ENCODE results near the gene SUMF1.
"Not testable (repeated sequence)": the region's sequence is repeated elsewhere in the genome, so short reads cannot be mapped to it uniquely, and the experiment has no call there.

The SUMF1 gene

GRCh38 chr3:4458961-4459360 lies 8.1 kb downstream of the SUMF1 start:
- DNase-seq, result no peak

DNA sequence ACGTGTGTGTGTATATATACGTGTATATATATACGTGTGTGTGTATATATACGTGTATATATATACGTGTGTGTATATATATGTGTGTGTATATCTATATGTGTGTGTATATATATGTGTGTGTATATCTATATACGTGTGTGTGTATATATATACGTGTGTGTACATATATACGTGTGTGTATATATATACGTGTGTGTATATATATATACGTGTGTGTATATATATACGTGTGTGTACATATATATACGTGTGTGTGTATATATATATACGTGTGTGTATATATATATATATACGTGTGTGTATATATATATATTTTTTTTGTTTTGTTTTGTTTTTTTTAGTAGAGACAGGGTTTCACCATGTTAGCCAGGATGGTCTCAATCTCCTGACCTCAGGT lies 10.3 kb downstream of the SUMF1 start:
- not testable (repeated sequence) for DNase-seq

GRCh38 chr3:4454142-4454541 lies 12.9 kb downstream of the SUMF1 start:
- DNase-seq, result no peak

DNA sequence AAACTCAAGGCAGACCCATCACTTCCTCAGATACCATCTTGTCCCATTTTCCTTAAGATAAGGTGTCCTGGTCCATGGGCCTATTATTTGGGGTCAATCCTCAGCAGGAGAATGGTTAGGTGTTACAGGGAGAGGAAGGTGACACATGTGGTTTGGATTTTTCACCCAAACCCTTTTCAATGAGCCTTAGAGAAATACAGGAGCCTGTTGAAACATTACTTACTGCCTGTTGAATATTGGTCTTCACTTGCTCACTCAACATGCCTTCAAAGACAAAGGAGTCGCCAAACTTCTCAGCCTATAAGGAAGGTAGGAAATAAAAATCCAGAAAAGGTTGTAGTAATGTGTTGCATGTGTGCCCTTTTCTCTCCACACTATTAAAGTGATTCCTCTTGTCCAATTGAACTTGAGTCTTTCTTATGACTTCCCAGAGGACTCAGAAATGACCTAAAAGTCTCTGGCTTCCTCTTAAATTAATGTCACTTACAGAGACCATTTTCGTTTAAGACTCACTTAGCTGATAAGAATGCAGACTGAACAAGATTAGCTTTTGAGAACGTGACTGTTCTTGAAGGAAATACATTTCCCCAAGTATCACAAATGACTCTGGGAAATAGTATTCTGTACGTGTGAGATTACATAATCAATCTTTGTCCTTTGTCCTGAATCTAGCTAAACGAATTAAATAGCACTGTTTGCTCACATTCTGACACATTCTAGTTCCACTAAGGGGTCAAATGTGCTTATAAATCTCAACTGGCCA lies 17.8 kb downstream of the SUMF1 start:
- DNase-seq, result no peak

DNA sequence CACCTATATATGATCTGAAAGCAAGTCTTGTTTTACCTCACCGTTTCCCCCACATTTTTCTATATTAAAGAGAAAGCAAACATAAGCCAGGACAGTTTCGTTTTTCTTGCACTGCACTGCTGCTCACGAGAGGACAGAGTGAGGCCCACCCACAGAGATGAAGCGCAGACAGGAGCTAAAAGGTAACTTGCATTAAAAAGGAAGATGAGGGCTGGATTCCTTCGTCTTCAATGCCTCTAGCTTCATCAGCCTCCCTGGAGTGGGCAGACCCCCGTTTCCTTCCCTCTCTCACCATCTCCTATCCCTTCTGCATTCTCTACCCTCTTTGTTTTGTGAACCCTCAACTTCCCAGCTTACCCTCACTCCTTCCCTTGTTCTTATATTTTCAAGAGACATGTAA lies 18.9 kb downstream of the SUMF1 start:
- DNase-seq, result no peak

GRCh38 chr3:4447295-4447999 lies 19.6 kb downstream of the SUMF1 start:
- no peak for DNase-seq

DNA sequence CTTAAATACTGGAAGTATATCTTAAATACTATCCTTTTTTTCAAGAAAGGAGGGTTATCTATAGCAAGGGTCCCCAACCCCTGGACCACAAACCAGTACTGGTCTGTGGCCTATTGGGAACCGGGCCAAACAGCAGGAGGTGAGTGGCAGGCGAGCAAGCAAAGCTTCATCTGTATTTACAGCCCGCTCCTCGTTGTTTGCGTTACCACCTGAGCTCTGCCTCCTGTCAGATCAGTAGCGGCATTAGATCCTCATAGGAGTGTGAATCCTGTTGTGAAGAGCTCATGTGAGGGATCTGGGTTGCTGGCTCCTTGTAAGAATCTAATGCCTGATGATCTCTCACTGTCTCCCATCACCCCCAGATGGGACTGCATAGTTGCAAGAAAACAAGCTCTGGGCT lies 26.1 kb downstream of the SUMF1 start:
- DNase-seq, result no peak

- no peak for DNase-seq
Observed at GRCh38 chr3:4438296-4438695, 28.8 kb downstream of the SUMF1 start.

- DNase-seq, result no peak
Observed at GRCh38 chr3:4432259-4432658, 34.8 kb downstream of the SUMF1 start.

DNA sequence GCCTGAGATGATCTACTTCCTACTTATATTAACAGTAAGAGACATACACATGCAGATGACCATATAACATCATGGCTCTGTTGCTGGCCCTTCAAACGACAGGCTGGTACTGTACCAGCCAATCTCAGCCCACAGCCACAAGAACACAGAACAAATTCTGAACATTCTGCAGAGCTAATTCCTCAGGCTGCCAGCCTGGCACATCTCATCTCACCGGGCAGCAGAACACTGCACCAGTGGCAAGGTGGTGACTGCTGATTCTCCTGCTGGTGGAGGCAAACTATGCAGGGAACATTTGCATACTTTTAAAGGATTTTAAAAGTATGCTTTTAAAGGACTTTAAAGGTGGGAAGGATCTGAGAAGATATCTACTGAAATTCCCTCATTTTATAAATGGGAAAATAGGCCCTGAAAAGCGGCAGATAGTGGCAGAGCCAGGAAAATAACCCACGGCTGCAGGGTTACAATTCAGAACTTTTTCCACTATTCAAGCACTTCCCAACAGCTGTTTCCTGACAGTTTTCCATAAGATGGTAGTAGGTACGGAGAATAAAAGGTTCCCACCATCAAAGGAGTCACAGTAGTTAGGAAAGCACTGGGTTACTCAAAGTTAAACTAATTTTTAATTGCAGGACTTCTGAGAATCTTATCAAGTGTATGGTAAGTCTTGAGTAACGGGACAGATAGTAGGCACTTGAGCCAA lies 37.3 kb downstream of the SUMF1 start:
- DNase-seq, result no peak

DNA sequence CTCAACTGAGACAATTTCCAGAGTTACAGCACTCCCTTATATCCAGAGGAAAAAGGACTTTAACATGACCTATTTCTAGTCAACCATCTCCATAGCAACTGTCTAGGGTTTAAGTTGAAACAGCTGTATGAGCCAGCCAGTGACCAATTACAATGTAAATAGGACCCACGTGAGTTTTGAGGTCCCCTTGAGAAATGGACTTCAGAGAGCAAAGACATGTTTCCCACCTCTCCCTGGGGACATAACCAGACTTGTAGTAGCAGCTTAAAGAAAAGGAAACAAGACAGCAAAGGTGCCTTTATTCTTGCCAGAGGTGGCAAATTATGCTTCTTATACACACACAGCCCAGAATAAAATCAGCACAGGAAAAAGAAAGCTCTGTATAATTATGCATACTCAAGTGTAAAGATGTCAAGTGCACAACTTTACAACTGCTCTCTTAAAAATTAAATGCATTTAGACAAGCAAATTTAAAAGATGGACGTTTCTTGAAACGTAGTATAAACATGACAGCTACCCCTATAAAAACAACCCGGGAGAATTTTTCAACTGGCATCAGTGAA lies 40.2 kb downstream of the SUMF1 start:
- DNase-seq, result no peak

GRCh38 chr3:4426261-4426781 lies 40.7 kb downstream of the SUMF1 start:
- no peak for DNase-seq

GRCh38 chr3:4425707-4426106 lies 41.4 kb downstream of the SUMF1 start:
- DNase-seq, result no peak

GRCh38 chr3:4425055-4425454 lies 42.0 kb downstream of the SUMF1 start:
- no peak for DNase-seq

DNA sequence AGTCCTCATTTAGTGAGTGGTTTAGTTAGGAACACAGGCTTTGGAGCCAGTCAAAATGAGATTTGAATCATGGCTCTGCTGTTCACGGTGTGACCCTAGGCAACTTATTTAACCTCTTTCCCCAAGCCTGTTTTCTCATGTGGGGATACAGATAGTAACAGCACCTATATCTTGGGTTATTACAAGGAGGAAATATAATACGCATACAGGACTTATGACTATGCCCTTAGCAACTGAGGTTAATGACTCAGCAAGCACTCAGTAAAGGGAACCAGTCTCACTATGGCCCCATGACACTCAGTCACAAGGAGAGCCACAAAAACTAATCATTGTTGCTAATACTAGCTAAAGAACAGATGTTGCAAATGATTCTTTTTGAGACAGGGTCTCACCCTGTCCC lies 45.9 kb downstream of the SUMF1 start:
- DNase-seq, result no peak

- no peak for DNase-seq
Observed at GRCh38 chr3:4419920-4420319, 47.1 kb downstream of the SUMF1 start.

DNA sequence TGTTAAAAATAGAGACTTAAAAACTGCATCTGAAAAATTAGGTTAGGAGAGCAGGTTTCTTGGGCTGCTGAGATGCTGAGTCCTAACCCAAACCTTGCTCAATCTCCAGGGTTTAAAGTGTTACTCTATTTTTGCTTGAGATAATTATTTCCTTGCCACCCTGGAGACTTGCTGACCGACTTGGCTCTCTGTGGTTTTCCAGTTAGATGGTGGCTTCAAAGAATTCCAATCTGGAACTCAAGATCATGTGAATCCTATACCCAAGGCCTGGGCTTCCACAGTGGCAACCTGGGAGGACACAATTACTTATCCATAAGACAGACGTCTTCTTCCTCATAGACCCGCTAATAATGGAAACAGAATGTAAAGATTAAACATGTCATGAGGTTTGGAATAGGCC lies 47.7 kb downstream of the SUMF1 start:
- no peak for DNase-seq

DNA sequence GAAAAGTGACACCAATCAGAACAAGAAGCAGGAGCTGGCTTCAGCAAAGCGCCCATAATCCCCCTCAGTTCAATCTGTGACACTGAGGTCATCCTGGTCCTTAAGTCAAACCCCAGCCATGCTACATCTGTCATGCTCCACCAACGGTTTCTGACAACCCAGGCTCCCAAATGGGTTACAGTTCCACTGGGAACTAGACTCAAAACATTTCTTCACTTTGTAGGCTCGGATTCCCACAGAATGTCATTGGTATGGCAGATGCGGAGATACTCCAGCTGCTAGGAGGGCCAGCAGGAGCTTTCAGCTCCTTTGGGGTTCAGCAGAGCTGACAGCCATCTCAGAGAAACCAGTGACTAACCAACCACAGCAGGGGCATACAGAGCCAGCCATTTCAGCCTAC lies 48.9 kb downstream of the SUMF1 start:
- DNase-seq, result no peak

DNA sequence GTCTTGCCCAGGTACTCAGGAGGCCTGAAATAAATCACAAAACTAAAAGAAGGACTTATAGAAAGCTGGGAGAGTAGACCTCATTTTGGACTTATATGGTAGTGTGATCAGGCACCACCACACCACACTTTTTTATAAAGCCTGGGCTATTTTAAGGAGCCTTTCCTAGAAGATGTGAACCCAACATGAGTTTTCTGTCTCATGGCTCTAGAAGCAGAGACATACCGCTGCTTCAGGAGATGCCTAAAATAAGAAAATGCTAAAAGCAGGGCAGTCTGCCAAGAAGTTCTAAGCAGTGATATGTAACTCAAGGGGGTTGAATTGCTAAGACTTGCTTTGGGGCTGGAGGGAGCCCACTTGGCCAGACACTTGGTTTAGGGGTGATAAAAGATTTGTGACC lies 49.6 kb downstream of the SUMF1 start:
- no peak for DNase-seq

- DNase-seq, result no peak
Observed at GRCh38 chr3:4416961-4417360, 50.1 kb downstream of the SUMF1 start.

- DNase-seq, result no peak
Observed at GRCh38 chr3:4416427-4416945, 50.6 kb downstream of the SUMF1 start.

DNA sequence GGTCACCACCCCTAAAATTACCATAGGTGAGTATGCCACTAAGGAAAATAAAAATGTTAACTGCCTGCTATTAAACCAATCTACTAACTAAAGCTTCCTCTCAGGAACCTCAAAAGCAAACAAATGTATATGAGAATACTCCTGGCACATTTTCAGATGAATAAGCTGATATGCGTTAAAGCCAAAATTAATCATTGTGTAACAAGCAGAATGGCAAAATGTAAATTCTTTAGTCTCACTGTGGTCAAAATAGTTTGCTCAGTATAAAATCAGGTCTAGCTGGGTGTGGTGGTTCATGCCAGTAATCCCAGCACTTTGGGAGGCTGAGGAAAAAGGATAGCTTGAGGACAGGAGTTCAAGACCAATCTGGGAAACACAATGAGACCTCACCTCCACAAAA lies 53.6 kb downstream of the SUMF1 start:
- DNase-seq, result no peak

DNA sequence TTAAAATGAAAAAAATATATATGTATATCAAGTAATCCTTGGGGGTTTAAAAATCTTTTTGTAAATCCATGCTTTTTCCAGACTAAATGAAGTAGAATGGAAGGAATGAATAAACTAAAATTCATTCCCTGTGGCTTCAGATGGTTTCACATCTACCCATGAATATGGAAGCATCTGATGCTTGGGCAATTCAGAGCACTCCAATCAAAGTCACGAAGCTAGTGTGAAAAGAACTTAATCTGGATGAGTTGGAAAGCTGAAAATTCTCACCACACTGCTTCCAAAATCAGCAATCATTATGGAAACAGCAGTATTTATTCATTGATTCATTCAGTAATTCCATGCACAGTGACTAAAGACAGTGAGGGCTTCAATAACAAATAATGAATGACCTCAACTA lies 55.2 kb downstream of the SUMF1 start:
- DNase-seq, result no peak
